Fibroblast of the aortic adventitia (primary cell): ENCODE results near the gene LRP2. TPM values are rescaled to one million over a fixed set of nuclear protein-coding genes. Genes with fewer than 3 reads are reported as not detected.
"Not testable (repeated sequence)": the region's sequence is repeated elsewhere in the genome, so short reads cannot be mapped to it uniquely, and the experiment has no call there.

Experiments
- DNase-seq: peaks from one replicate; pipeline ENCODE4 v3.0.0-alpha.2; 2010; ENCODE audit warnings: low read depth
- H3K4me3 ChIP-seq: 2 replicates; pipeline ENCODE4 v1.5.1; 2011; ENCODE audit warnings: low read depth, mild to moderate bottlenecking, control low read depth, low read length, moderate library complexity
- CTCF ChIP-seq: IDR thresholded peaks from 2 replicates; pipeline ENCODE4 v1.5.1; 2011; ENCODE audit warnings: mild to moderate bottlenecking, low read length, control low read depth, inconsistent platforms; ENCODE audit not compliant: insufficient read depth
- total RNA-seq: library from RNA; depleted of rRNA; stranded (reverse); fragments of >200 nt; gene quantifications from 2 replicates; pipeline ENCODE4 v1.2.3, GENCODE V29; 2012; ENCODE audit warnings: low replicate concordance

Gene LRP2
- total RNA-seq, 1 donor, result not detected

DNA sequence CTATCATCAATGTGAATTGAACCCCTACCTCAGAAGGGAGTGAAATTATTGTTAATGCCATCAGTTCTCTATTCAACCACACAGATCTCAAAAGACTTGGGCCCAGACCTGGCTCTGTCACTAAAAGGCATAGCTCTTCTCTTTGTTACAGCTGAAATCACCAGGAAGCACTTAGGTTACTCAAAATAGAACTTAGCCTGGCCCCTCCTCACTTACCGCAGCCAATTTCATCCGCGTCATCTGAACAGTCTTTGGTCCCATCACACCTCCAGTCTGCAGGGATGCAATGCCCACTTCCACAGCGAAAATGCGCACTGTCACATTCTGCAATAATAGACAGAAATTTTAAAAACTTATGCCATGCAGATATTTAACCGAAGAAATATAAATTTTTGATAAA is 41.8 kb downstream of the LRP2 start:
- no peak for DNase-seq
- no peak overlapping the region for H3K4me3 ChIP-seq
- no peak for TF ChIP-seq CTCF

DNA sequence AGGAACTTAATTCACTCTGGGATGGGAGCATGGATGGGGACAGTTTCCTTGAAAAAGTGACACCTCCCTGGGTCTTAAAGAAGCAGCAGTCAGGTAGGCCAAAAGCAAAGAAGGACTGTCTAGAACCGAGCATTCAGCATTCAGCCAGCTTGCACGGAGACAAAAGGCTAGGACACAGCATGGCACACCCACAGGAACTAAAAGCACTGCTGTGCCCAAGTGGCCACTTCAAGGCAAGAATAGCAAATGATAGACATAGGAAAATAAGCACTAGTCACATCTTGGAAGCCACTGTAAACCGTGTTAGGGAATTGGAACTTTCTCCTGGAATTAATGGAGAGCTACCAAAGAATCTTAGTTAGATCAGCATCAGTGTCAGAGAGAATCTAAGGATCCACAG is 47.0 kb downstream of the LRP2 start:
- TF ChIP-seq CTCF, result no peak
- no peak overlapping the region for H3K4me3 ChIP-seq
- no peak for DNase-seq

DNA sequence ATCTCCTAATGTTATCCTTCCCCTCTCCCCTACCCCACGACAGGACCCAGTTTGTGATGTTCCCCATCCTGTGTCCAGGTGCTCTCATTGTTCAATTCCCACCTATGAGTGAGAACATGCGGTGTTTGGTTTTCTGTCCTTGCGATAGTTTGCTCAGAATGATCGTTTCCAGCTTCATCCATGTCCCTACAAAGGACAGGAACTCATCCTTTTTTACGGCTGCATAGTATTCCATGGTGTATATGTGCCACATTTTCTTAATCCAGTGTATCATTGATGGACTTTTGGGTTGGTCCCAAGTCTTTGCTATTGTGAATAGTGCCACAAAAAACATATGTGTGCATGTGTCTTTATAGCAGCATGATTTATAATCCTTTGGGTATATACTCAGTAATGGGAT is 54.0 kb downstream of the LRP2 start:
- H3K4me3 ChIP-seq, DNase-seq: not testable (repeated sequence)

DNA sequence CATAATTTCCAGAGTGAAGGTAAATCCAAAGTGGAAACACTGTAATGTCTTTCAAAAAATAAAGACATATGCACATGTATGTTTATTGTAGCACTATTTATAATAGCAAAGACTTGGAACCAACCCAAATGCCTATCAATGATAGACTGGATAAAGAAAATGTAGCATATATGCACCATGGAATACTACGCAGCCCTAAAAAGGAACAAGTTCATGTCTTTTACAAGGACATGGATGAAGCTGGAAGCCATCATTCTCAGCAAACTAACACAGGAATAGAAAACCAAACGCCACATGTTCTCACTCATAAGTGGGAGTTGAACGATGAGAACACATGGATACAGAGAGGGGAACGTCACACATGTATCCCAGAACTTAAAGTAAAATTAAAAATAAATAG is 57.6 kb downstream of the LRP2 start:
- not testable (repeated sequence) for DNase-seq, H3K4me3 ChIP-seq

- DNase-seq, result no peak
- no peak overlapping the region for H3K4me3 ChIP-seq
- TF ChIP-seq CTCF, result no peak
Measured at GRCh38 chr2:169303579-169304305, 58.6 kb downstream of the LRP2 start.

- no peak overlapping the region for H3K4me3 ChIP-seq
- TF ChIP-seq CTCF, result no peak
- no peak for DNase-seq
Measured at GRCh38 chr2:169302364-169302763, 60.0 kb downstream of the LRP2 start.

GRCh38 chr2:169301596-169302335 is 60.6 kb downstream of the LRP2 start:
- H3K4me3 ChIP-seq, result no peak overlapping the region
- DNase-seq, result no peak
- TF ChIP-seq CTCF, result no peak
